Transverse colon (tissue), 4 donors: ENCODE results near the gene CACNA2D2.

ENCODE experiments used
- EP300 ChIP-seq: sonication (generic); formaldehyde crosslinking; IDR thresholded peaks from one replicate; pipeline ENCODE4 v1.6.1; 2017; ENCODE audit warnings: antibody characterized with exemption, low read depth
- POLR2A ChIP-seq: fragments of 450-650 bp; IDR thresholded peaks from one replicate; pipeline ENCODE4 v1.6.1; 2016; ENCODE audit warnings: antibody characterized with exemption, mild to moderate bottlenecking, moderate library complexity
- POLR2AphosphoS5 ChIP-seq, 3 donors: sonication (generic); formaldehyde crosslinking; IDR thresholded peaks; one replicate each; pipeline ENCODE4 v1.6.1; 2016; ENCODE audit warnings: antibody characterized with exemption in 3 of 3
- TF ChIP-seq, protein P1 (sequence below), 5 experiments: fragments of 200-600 bp in 3 of 5; fragments of 450-650 bp in 2 of 5; sonication (generic) in 3 of 5; IDR thresholded peaks; 1 replicate in 2 of 5; 2 replicates in 3 of 5; pipeline ENCODE4 v1.5.1; 2016 to 2017; ENCODE audit warnings: antibody characterized with exemption in 5 of 5, inconsistent platforms in 3 of 5, mild to moderate bottlenecking in 2 of 5, moderate library complexity in 1 of 5

DNA sequence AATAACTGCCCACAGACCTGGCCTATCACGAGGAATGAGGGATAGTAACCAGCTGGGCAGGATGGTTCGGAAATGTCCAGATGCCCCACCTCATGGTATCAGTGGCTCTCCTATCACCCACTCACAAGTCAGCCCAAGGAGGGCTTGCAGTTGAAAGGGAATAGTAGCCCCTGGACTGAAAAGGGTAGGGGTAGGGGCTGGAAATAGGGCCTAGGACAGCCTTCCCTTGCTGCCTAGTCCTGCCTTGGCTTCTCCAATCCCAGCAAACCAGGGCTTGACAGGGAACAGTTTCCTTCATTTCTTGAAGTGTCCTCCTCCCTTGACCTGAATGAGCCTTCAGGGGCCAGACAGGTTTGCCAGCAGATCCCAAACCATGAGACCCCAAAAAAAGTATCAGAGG lies 1.2 kb upstream of the CACNA2D2 start:
- TF ChIP-seq, protein P1, sequence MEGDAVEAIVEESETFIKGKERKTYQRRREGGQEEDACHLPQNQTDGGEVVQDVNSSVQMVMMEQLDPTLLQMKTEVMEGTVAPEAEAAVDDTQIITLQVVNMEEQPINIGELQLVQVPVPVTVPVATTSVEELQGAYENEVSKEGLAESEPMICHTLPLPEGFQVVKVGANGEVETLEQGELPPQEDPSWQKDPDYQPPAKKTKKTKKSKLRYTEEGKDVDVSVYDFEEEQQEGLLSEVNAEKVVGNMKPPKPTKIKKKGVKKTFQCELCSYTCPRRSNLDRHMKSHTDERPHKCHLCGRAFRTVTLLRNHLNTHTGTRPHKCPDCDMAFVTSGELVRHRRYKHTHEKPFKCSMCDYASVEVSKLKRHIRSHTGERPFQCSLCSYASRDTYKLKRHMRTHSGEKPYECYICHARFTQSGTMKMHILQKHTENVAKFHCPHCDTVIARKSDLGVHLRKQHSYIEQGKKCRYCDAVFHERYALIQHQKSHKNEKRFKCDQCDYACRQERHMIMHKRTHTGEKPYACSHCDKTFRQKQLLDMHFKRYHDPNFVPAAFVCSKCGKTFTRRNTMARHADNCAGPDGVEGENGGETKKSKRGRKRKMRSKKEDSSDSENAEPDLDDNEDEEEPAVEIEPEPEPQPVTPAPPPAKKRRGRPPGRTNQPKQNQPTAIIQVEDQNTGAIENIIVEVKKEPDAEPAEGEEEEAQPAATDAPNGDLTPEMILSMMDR (IDR thresholded peaks at IDR 0.05) = no peak
- no peak for TF ChIP-seq EP300
- no peak for TF ChIP-seq POLR2A
- TF ChIP-seq POLR2AphosphoS5 (IDR thresholded peaks at IDR 0.05) = no peak
